OCI-LY3 (cell line): ENCODE data around the gene CHRM4.

Experiments
- CTCF ChIP-seq: fragments of 200-600, 300-600 bp; sonication (generic); IDR thresholded peaks from 2 replicates; pipeline ENCODE4 v1.5.1; 2014; ENCODE audit warnings: antibody characterized with exemption, low read length, low read depth
- EZH2phosphoT487 ChIP-seq: fragments of 200-600 bp; shearing (Covaris generic); IDR thresholded peaks from 2 replicates; pipeline ENCODE4 v1.6.1; 2018; ENCODE audit warnings: antibody characterized with exemption, mixed run types, low read depth

GRCh38 chr11:46391578-46392420 lies at the start of gene CHRM4:
- TF ChIP-seq CTCF (no peak), EZH2phosphoT487 (no peak)
